ENCODE data around the gene NSUN2. TPM values are rescaled to one million over a fixed set of nuclear protein-coding genes. Genes with fewer than 3 reads are reported as not detected.

The NSUN2 gene
- total RNA-seq, 1 donor from 2014 or later, result 37.5 TPM

GRCh38 chr5:6607559-6607936, 25.3 kb downstream of the NSUN2 start:
- DNase-seq (ENCODE audit: low spot score in 2 of 2) (no peak), FAIRE-seq (no peak)

GRCh38 chr5:6606884-6607558, 25.8 kb downstream of the NSUN2 start:
- FAIRE-seq (no peak), DNase-seq (ENCODE audit: low spot score in 2 of 2) (no peak)

- DNase-seq (ENCODE audit: low spot score in 2 of 2) (no peak), FAIRE-seq (no peak)
These were observed 27.9 kb downstream of the NSUN2 start for GRCh38 chr5:6604946-6605345.

GRCh38 chr5:6604341-6604740, 28.5 kb downstream of the NSUN2 start:
- FAIRE-seq, result no peak
- no peak for DNase-seq (ENCODE audit: low spot score in 2 of 2)

GRCh38 chr5:6603643-6604042, 29.2 kb downstream of the NSUN2 start:
- no peak for FAIRE-seq
- DNase-seq (ENCODE audit: low spot score in 2 of 2), result no peak

GRCh38 chr5:6602441-6602840, 30.4 kb downstream of the NSUN2 start:
- DNase-seq (ENCODE audit: low spot score in 2 of 2), result no peak
- no peak for FAIRE-seq

GRCh38 chr5:6601816-6602215, 31.0 kb downstream of the NSUN2 start:
- FAIRE-seq, result no peak
- no peak for DNase-seq (ENCODE audit: low spot score in 2 of 2)

- no peak for FAIRE-seq
These were observed 31.6 kb downstream of the NSUN2 start for GRCh38 chr5:6601271-6601670.

GRCh38 chr5:6599739-6600138, 33.1 kb downstream of the NSUN2 start:
- FAIRE-seq, result no peak
- DNase-seq (ENCODE audit: low spot score in 2 of 2), result no peak

More at GRCh38 chr5:6601271-6601670, 31.6 kb downstream of the NSUN2 start:
- no peak for DNase-seq (ENCODE audit: low spot score in 2 of 2)

- DNase-seq (ENCODE audit: low spot score in 2 of 2) (no peak), FAIRE-seq (no peak)
These were observed 34.4 kb downstream of the NSUN2 start for GRCh38 chr5:6598351-6598900.

- FAIRE-seq (no peak), DNase-seq (ENCODE audit: low spot score in 2 of 2) (no peak)
These were observed 35.3 kb downstream of the NSUN2 start for GRCh38 chr5:6597557-6597956.

GRCh38 chr5:6596388-6596787, 36.5 kb downstream of the NSUN2 start:
- FAIRE-seq (no peak), DNase-seq (ENCODE audit: low spot score in 2 of 2) (no peak)

GRCh38 chr5:6595405-6595804, 37.4 kb downstream of the NSUN2 start:
- DNase-seq (ENCODE audit: low spot score in 2 of 2) (no peak), FAIRE-seq (no peak)

GRCh38 chr5:6594066-6594465, 38.8 kb downstream of the NSUN2 start:
- no peak for FAIRE-seq
- DNase-seq (ENCODE audit: low spot score in 2 of 2), result no peak

GRCh38 chr5:6593148-6594016, 39.5 kb downstream of the NSUN2 start:
- no peak for FAIRE-seq

GRCh38 chr5:6592601-6593000, 40.2 kb downstream of the NSUN2 start:
- DNase-seq (ENCODE audit: low spot score in 2 of 2), result no peak
- FAIRE-seq, result no peak

More at GRCh38 chr5:6593148-6594016, 39.5 kb downstream of the NSUN2 start:
- no peak for DNase-seq (ENCODE audit: low spot score in 2 of 2)

- DNase-seq (ENCODE audit: low spot score in 2 of 2), result no peak
- no peak for FAIRE-seq
These were observed 41.1 kb downstream of the NSUN2 start for GRCh38 chr5:6591671-6592288.

- DNase-seq (ENCODE audit: low spot score in 2 of 2), result no peak
- no peak for FAIRE-seq
These were observed 42.3 kb downstream of the NSUN2 start for GRCh38 chr5:6590581-6590980.

- DNase-seq (ENCODE audit: low spot score in 2 of 2), result no peak
- no peak for FAIRE-seq
These were observed 45.7 kb downstream of the NSUN2 start for GRCh38 chr5:6587171-6587570.

GRCh38 chr5:6586647-6587042, 46.2 kb downstream of the NSUN2 start:
- no peak for FAIRE-seq
- no peak for DNase-seq (ENCODE audit: low spot score in 2 of 2)
